Fibroblast of mammary gland (primary cell): ENCODE measurements around the gene RPS24.
A peak's percentile ranks its signal among the peaks of the same experiment; 100 is the strongest.

Experiments used
- DNase-seq: peaks from one replicate; pipeline ENCODE4 v3.0.0-alpha.2; 2010; ENCODE audit warnings: low read depth
- H3K4me3 ChIP-seq: 2 replicates; pipeline ENCODE4 v1.5.1; 2011; ENCODE audit warnings: low read depth, mild to moderate bottlenecking, low read length, moderate library complexity; ENCODE audit not compliant: control insufficient read depth
- TF ChIP-seq, protein P1 (sequence below): conservative IDR thresholded peaks from 2 replicates; pipeline ENCODE4 v1.5.1; 2011; ENCODE audit warnings: low read depth, low read length, inconsistent platforms; ENCODE audit not compliant: control insufficient read depth, insufficient read depth

The RPS24 gene

DNA sequence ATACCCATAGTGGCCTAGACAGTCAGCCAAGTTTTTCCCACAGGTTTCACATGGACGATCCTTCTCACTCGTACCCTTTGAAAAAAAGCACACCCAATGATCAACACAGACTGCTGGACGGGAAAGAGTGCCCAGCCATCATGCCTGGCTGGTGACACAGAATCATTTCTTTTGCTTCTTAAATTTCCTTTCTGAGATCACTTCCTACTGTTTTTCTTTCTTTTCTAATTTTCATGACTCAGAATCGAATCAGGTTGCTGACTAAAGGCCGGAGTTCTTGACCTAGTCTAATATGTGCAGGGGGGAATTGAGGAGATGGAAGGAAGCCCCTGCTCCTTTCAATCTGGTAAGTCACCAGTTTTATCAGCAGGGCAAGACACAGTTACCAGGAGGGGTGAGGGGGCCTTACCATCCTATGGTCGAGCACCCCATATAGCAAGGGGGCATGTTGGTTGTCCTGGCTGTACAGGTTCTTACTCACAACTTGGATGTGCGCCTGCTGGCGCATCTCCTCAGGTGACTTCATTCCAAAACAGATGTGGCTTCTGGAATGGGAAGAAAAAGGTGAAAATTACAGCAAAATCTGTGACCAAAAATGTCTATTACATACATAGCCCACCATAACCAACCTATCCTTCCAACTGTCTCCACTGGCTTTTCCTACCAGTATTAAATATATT is 7.8 kb upstream of the RPS24 start:
- TF ChIP-seq, protein P1, sequence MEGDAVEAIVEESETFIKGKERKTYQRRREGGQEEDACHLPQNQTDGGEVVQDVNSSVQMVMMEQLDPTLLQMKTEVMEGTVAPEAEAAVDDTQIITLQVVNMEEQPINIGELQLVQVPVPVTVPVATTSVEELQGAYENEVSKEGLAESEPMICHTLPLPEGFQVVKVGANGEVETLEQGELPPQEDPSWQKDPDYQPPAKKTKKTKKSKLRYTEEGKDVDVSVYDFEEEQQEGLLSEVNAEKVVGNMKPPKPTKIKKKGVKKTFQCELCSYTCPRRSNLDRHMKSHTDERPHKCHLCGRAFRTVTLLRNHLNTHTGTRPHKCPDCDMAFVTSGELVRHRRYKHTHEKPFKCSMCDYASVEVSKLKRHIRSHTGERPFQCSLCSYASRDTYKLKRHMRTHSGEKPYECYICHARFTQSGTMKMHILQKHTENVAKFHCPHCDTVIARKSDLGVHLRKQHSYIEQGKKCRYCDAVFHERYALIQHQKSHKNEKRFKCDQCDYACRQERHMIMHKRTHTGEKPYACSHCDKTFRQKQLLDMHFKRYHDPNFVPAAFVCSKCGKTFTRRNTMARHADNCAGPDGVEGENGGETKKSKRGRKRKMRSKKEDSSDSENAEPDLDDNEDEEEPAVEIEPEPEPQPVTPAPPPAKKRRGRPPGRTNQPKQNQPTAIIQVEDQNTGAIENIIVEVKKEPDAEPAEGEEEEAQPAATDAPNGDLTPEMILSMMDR = no peak
- DNase-seq = peak; percentile 83
- no peak overlapping the region for H3K4me3 ChIP-seq

DNA sequence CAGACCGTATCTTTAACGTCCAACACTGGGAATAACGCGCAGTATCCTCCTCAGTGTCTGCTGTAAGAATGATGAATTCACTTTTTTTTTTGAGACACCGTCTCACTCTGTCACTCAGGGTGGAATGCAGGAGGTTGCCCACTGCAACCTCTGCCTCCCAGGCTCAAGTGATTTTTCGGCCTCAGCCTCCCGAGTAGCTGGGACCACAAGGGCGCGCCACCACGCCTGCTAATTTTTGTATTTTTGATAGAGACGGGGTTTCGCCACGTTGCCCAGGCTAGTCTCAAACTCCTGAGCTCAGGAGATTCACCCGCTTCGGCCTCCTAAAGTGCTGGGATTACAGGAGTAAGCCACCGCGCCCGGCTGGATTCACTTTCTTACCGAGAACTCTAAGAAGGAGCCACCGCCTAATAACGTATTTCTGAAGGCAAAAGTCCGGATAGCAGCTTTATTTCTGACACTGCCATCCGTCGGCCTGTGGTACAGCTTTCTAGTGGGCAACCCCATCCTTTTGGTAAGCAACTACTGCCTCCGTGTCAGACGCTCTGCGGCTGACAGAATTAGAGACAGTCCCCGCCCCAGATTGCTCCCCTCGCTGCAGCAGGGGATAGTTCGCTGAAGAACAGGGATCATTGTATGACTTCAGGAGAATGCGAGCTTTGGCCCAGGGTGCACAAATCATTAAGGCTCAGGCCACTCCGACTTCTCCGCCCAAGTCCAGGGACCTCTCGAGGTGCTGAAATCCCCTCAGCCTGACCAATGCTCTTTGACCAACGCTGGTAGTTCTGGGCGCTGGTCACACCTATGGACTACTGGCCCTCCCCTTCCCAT is 5.0 kb upstream of the RPS24 start:
- peak overlapping the region; percentile 100 for H3K4me3 ChIP-seq
- peak; percentile 59 for DNase-seq
- TF ChIP-seq, protein P1 = no peak

DNA sequence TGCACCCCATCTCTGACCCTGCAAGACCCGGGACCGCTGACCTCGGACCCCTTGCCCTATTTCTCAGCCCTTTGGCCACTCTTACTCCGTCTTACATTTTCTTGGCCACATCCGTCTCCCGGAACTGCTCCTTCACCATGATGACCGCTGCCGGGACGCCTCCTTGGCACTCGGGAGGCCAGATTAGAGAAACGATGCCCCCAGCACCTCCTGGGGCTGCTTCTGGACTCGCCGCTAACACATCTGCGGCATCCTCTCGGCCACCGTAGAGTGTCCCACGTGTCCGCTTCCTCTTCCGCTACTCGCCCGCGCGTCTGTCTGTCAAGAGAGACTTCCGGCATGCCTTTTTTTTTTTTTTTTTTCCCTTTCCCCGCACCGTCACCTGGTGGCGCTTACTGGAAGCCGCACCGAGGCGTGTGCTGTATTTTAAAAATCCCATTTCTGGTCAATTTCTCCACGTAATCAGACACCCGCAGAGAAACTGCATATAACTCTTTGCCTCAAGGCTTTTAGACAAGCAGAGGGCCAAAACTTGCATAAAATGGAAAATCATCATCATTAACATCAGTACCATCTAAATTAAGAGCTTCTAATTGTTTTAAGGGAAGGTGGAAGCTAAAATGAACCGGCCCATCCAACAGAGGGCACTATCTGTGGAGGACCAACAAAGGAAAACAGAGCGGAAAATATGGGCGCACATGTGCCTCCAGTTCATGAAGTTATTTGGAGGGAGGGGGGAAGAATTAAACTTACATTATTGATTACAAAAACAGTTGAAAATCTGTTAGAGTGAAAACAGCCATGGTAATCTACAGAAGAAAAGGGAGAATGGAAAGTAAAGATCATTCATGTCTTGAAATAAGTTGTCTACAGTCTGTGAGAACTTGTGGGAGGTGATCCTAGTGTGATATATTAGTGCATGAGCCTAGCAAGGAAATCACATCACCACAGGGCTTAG is 4.1 kb upstream of the RPS24 start, which contains the start of gene POLR3A:
Gene POLR3A, minus strand, starts transcription at position 247 of the 958 bp plus-strand sequence. Its CDS starts 108 bp downstream, at position 139.
- peak; percentile 98 for DNase-seq
- H3K4me3 ChIP-seq = peak within 1 kb of the TSS; percentile 100
- TF ChIP-seq, protein P1 = peak; percentile 47

DNA sequence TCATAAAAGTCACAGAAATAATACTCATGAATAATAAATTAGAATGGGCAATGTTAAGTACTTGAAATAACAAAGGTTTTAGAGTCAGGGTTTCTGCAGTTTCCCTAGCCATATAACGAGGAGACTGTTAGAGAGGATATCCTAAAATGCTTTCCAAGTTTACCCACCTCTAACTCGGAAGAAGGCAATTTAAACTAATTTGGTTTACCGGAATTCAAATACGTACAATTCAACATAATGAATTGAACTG is 351 bp upstream of the RPS24 start:
- TF ChIP-seq, protein P1 = no peak
- H3K4me3 ChIP-seq = peak overlapping the region; percentile 72
- no peak for DNase-seq

DNA sequence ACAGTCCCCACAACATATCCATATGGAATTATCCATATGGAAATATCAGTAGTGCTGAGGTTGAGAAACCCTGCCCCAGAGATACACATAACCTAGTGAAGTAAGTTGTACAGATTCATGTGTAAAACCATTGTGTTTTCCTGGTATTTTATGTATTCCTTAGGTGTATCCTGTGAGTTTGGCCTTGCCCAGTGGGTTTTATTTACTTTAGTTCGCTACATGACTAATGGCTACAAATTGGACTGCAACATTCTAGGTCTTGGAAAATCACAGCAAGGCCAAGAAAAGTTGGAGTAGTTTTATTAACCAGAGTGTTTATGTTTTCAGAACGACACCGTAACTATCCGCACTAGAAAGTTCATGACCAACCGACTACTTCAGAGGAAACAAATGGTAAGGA is 1.4 kb downstream of the RPS24 start:
- TF ChIP-seq, protein P1 = no peak
- peak overlapping the region; percentile 72 for H3K4me3 ChIP-seq
- peak; percentile 31 for DNase-seq

DNA sequence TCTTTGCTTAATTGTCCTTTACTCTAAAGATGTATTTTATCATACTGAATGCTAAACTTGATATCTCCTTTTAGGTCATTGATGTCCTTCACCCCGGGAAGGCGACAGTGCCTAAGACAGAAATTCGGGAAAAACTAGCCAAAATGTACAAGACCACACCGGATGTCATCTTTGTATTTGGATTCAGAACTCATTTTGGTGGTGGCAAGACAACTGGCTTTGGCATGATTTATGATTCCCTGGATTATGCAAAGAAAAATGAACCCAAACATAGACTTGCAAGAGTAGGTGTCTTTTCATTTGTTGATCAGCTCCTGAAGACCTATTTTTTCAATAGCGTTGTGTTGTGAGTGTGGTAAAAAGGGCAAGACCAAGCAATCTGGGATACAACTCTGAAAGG is 1.8 kb downstream of the RPS24 start:
- no peak for DNase-seq
- TF ChIP-seq, protein P1 = no peak
- H3K4me3 ChIP-seq = peak overlapping the region; percentile 72
